ENCODE results near the gene SOD1. TPM values are rescaled to one million over a fixed set of nuclear protein-coding genes. Genes with fewer than 3 reads are reported as not detected.

Gene SOD1
- total and polyA plus RNA-seq, 10 of the 15 experiments (the other 5 are each of a cell fraction or from before 2014, with no cell fraction given): 171 to 710 (median 313) TPM

- TF ChIP-seq GATAD2B (conservative IDR thresholded peaks at IDR 0.05; ENCODE audit: low read depth) (no peak), ZBTB33 (IDR thresholded peaks at IDR 0.05) (no peak), NFYA (IDR thresholded peaks at IDR 0.05; ENCODE audit: borderline replicate concordance, low read depth, low read length) (no peak), IRF3 (IDR thresholded peaks at IDR 0.05) (no peak), ZNF207 (IDR thresholded peaks at IDR 0.05; ENCODE audit: borderline replicate concordance) (no peak), FOS (IDR thresholded peaks at IDR 0.05; ENCODE audit: borderline replicate concordance, extremely low read depth, insufficient read length) (no peak), YY1 (IDR thresholded peaks at IDR 0.05; ENCODE audit: low read depth, low read length) (no peak), NBN (IDR thresholded peaks at IDR 0.05) (no peak)
Observed at GRCh38 chr21:31618696-31619430, 40.6 kb upstream of the SOD1 start (continued).

DNA sequence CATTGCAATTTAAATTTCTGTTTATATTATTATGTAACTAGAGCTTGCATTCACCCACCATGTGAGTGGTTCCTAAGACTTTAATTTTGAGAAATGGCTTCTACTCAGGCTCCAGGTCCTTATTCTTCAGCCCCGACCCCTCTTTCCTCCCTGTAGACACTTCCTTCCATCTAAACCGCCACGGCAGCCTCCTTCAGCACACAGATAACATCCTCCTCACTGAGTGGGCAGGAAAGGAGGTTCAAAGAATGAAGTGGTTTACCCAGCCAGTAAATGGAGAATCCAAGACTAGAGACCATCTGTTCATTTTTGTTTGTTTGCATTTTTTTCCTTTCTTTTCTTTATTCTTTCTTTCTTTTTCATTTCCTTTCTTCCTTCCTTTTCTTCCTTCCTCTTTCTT, 37.1 kb upstream of the SOD1 start:
- in situ Hi-C loops (cut with MboI) (no loop called here), intact Hi-C loops (cut with micrococcal nuclease; ENCODE audit: unreplicated experiment) (no loop called here)
- H3K27ac ChIP-seq (ENCODE audit: control insufficient read depth, insufficient read depth): no peak overlapping the region
- H3K9ac ChIP-seq (ENCODE audit: control insufficient read depth, insufficient read depth, low read length): no peak overlapping the region
- H3K4me2 ChIP-seq (ENCODE audit: control insufficient read depth, insufficient read depth): no peak overlapping the region
- ATAC-seq (no peak), DNase-seq (ENCODE audit: low read depth, low spot score) (no peak), FAIRE-seq (no peak)
- ChIA-PET RAD21 (ENCODE audit: unreplicated experiment) (no interaction called here), POLR2A (no interaction called here), SMC1A (ENCODE audit: uncharacterized antibody, unreplicated experiment) (interaction anchor here (1.5 kb wide), 1 partner anchor 18 kb away, joined by 3 read pairs; no protein-coding TSS in a partner anchor), CTCF (interaction anchor here (1.5 kb wide), 1 partner anchor 113 kb away, joined by 4 read pairs; no protein-coding TSS in a partner anchor)
- WGBS (ENCODE audit: insufficient coverage, insufficient replicate concordance, low lambda C conversion rate, missing lambda C conversion rate): 0% methylated on average over 3 of the region's 3 CpGs
- H3K4me3 ChIP-seq: no peak overlapping the region
- no peaks in the 10 kb centered on the region for H3K36me3 ChIP-seq (ENCODE audit: control insufficient read depth in 2 of 2, insufficient read depth in 2 of 2, low read length in 1 of 2)
- no TSS peak for BruUV-seq (replicated peaks)
- no peaks in the 10 kb centered on the region for H3K4me1 ChIP-seq (ENCODE audit: control insufficient read depth, insufficient read depth, low read length)
- no peaks in the 10 kb centered on the region for H3K9me3 ChIP-seq (replicated peaks; ENCODE audit: control insufficient read depth, insufficient read depth, low read length)
- TF ChIP-seq, protein P1, sequence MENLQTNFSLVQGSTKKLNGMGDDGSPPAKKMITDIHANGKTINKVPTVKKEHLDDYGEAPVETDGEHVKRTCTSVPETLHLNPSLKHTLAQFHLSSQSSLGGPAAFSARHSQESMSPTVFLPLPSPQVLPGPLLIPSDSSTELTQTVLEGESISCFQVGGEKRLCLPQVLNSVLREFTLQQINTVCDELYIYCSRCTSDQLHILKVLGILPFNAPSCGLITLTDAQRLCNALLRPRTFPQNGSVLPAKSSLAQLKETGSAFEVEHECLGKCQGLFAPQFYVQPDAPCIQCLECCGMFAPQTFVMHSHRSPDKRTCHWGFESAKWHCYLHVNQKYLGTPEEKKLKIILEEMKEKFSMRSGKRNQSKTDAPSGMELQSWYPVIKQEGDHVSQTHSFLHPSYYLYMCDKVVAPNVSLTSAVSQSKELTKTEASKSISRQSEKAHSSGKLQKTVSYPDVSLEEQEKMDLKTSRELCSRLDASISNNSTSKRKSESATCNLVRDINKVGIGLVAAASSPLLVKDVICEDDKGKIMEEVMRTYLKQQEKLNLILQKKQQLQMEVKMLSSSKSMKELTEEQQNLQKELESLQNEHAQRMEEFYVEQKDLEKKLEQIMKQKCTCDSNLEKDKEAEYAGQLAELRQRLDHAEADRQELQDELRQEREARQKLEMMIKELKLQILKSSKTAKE (IDR thresholded peaks at IDR 0.05; ENCODE audit: low read depth, poor library complexity, severe bottlenecking): no peak
- no peaks in the 10 kb centered on the region for H3K27me3 ChIP-seq (replicated peaks in 1 of 2; ENCODE audit: control insufficient read depth in 2 of 2, insufficient read depth in 2 of 2, low read length in 1 of 2)
- H3K79me2 ChIP-seq (ENCODE audit: control insufficient read depth, insufficient read depth, low read length): no peaks in the 10 kb centered on the region
- no peaks in the 10 kb centered on the region for H4K20me1 ChIP-seq (ENCODE audit: control insufficient read depth, insufficient read depth)
- no peak overlapping the region for H2AFZ ChIP-seq (ENCODE audit: control insufficient read depth, low read depth, low read length)

All from GM12878 (cell line).